ENCODE data around the gene ZC3HAV1.
"Not testable (repeated sequence)": the region's sequence is repeated elsewhere in the genome, so short reads cannot be mapped to it uniquely, and the experiment has no call there.

ZC3HAV1 gene

GRCh38 chr7:139054101-139054500 lies 55.4 kb downstream of the ZC3HAV1 start:
- no peak for DNase-seq (ENCODE audit: low read depth, low spot score)

GRCh38 chr7:139051655-139052054 lies 57.9 kb downstream of the ZC3HAV1 start:
- no peak for DNase-seq (ENCODE audit: low read depth, low spot score)

- DNase-seq (ENCODE audit: low read depth, low spot score) = no peak
These were observed 59.6 kb downstream of the ZC3HAV1 start for GRCh38 chr7:139049936-139050335.

DNA sequence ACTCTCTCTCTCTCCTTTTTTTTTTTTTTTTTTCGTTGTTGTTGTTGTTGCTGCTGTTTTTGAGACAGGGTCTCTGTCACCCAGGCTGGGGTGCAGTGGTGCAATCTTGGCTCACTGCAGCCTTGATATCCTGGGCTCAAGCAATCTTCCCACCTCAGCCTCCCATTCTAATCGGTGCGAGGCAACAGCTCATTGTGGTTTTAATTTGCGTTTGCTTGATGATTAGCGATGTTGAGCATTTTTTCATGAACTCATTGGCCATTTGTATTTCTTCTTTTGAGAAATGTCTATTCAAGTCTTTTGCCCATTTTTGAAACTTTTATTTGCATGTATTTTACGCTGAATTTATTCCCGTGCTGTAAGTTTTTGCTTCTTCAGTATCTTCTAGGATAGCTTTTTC lies 60.4 kb downstream of the ZC3HAV1 start:
- DNase-seq (ENCODE audit: low read depth, low spot score) = no peak

DNA sequence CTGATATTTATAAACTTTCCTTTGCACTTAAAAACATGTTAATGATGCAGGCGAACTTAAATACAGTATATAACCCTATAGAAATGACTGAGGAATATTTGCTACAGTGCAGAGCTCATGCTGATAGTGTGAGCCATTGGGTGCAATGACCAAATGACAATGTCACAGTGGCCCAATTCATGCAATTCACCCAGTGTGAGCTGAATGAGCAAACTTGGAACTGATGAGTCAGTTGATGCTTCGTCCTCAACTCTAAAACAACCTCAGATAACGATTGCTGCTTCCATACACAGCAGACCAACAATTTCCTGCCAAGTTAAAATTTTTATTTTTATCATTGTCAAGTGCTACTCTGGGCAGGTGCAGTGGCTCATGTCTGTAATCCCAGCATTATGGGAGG lies 61.5 kb downstream of the ZC3HAV1 start:
- no peak for DNase-seq (ENCODE audit: low read depth, low spot score)

GRCh38 chr7:139046143-139046542 lies 63.4 kb downstream of the ZC3HAV1 start:
- DNase-seq (ENCODE audit: low read depth, low spot score) = no peak

DNA sequence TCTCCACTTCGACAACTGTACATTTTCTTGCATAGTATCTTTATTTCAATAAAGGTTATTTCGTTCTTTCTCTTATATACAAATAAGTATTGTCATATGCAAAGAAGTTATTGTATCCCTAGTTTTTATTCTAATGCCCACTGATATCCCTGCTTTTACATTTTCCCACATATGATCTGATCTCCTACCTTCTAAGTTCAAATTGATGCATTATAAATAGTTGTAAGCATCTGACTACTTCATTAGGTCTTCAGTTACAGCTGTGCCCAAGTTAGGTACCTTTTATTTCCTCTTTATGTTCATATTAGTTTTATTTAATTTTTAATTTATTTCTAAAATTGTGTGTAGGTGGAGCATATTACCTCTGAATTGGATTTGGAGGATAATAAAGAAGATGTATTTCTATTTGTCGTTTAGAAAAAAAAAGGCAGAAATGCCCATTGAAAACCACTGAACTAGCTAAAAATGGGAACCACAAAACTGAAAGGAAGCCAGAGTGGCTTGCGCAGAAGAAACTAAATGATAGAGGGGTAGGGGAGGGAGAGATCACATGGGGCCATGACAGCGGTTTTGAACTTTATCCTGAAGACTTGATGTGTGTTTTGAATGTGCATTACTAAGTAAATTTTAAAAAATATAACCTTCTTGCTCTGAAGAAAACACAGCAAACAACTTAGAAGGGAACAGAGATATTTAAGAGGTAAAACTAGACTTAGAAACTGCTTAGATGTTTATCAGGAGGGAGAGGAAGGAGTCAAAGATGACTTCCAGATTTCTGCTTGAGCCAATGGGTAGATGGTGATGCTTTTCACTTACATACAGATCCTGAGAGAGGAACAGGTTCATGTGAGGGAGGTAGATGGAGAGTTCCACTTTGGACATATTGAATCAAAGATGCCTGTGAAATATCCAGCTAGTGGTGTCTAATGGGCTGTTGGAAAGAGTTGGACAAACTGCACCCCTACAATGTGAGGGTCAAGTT lies 64.4 kb downstream of the ZC3HAV1 start:
- no peak for DNase-seq (ENCODE audit: low read depth, low spot score)

GRCh38 chr7:139043823-139044812 lies 65.4 kb downstream of the ZC3HAV1 start:
- no peak for DNase-seq (ENCODE audit: low read depth, low spot score)

GRCh38 chr7:139041378-139042085 lies 68.0 kb downstream of the ZC3HAV1 start:
- DNase-seq (ENCODE audit: low read depth, low spot score) = no peak

- DNase-seq (ENCODE audit: low read depth, low spot score) = no peak
These were observed 70.8 kb downstream of the ZC3HAV1 start for GRCh38 chr7:139038691-139039090.

DNA sequence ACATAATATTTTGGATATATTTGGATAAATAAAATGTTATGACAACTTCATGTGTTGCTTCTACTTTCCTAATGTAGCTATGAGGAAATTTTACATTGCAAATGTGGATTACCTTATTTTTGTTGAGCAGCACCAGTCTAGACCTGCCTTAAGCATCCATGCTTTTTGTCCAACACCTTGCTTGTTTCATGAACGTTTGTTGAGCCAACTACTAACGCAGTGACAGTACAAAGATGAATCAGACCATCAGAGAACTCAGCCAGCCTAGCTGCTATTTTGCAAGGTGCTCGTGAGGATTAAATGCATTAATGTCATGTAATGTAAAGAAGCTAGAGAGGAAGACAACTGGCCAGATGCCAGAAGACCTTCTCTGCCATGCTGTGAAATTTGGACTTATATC lies 72.6 kb downstream of the ZC3HAV1 start:
- no peak for DNase-seq (ENCODE audit: low read depth, low spot score)

- DNase-seq (ENCODE audit: low read depth, low spot score) = no peak
These were observed 73.8 kb downstream of the ZC3HAV1 start, which contains the start of gene ZC3HAV1L for GRCh38 chr7:139035586-139036353. ZC3HAV1L (minus strand) TSS chr7:139036042; CDS start chr7:139036017, 25 bp downstream.

DNA sequence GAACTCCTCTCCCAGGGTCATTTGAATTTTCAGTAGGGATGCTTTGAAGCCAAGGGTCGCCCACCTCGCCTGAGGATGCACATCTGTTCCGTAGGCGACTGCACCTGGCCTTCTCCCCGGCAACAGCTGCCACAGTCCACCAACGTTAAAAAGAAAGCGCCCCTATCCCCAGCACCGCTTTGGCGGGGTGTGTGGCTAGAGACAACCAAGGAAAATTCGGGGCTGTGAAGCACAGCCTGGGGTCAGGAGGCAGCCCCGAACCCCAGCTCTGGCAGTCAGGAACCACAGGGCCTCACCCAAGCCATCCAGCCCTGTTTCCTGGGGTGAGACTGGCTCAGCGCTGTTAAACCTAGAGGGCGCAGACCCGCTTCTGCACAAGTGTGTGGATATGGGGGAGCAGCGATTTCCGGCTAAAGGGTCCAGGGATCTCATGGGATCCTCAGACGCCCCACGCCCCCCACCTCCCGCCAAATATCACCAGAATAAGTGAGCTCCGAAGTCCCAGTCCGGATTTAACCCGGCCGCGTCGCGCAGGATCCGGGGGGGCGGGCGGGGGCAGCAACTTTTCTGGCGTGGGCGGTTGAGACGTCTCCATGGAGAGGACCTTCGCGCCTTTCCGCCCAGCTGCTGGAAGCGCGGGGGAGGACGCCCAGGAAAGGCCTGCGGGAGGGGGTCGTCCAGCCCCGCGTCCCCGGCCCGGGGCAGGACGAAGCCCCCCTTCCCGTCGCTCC lies 74.5 kb downstream of the ZC3HAV1 start:
- DNase-seq (ENCODE audit: low read depth, low spot score) = no peak

DNA sequence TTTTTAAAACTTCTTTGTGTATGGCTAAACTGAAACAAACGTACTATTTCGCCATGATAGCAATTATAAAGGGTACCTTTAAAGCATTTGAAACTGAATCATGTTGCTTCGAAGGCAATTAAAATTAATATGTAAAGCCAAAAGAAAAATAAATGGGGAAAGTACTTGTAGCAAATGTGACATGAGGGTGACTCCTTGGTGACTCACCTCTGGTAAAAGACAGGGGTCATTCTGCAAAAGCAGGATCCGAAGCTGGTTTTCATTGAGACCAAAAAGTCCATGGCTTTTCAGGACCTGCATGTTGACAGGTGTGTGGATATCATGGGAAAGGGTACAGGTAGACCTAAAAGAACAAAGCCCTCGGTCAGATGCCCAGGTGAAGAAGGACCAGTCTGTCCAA lies 75.2 kb downstream of the ZC3HAV1 start:
- no peak for DNase-seq (ENCODE audit: low read depth, low spot score)

- no peak for DNase-seq (ENCODE audit: low read depth, low spot score)
These were observed 76.0 kb downstream of the ZC3HAV1 start for GRCh38 chr7:139033346-139034114.

GRCh38 chr7:139032473-139032872 lies 77.0 kb downstream of the ZC3HAV1 start:
- no peak for DNase-seq (ENCODE audit: low read depth, low spot score)

- no peak for DNase-seq (ENCODE audit: low read depth, low spot score)
These were observed 80.2 kb downstream of the ZC3HAV1 start for GRCh38 chr7:139029353-139029752.

GRCh38 chr7:139026551-139026950 lies 83.0 kb downstream of the ZC3HAV1 start:
- no peak for DNase-seq (ENCODE audit: low read depth, low spot score)

DNA sequence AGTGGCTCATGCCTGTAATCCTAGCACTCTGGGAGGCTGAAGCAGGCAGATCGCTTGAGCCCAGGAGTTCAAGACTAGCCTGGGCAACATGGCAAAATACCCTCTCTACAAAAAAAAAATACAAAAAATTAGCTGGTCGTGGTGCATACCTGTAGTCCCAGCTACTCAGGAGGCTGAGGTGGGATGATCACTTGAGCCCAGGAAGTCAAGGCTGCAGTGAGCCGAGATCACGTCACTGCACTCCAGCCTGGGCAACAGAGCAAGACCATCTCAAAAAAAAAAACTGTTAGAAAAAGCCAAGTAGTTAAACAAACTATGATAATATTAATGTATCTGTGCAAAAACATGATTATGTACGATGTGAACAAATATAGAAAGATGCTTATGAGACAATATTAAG lies 83.7 kb downstream of the ZC3HAV1 start:
- DNase-seq (ENCODE audit: low read depth, low spot score) = not testable (repeated sequence)

Data from iPS DF 19.7 (cell line).